HEK293T (cell line): ENCODE data around the gene RASA3.

ENCODE experiments used
- CTCF ChIA-PET: fragments of 350-600 bp; formaldehyde crosslinking; extraction: SDS; loops from one replicate; lab custom pipeline; 2021; ENCODE audit warnings: antibody characterized with exemption, inconsistent platforms; lab: Yijun Ruan, JAX
- POLR2A ChIA-PET: fragments of 350-600 bp; formaldehyde crosslinking; extraction: SDS; loops from one replicate; lab custom pipeline; 2020; ENCODE audit warnings: antibody characterized with exemption, inconsistent platforms; lab: Yijun Ruan, JAX
- DNase-seq: peaks from one replicate; pipeline ENCODE4 v3.0.0; 2012; ENCODE audit warnings: mixed read lengths; ENCODE audit errors: extremely low spot score
- ARNT ChIP-seq: fragments of 450-650 bp; IDR thresholded peaks from 2 replicates; pipeline ENCODE4 v1.6.1; 2017; ENCODE audit warnings: mild to moderate bottlenecking
- BHLHE40 ChIP-seq: fragments of 450-650 bp; IDR thresholded peaks from 2 replicates; pipeline ENCODE4 v1.6.1; 2016; ENCODE audit warnings: mild to moderate bottlenecking, moderate library complexity, borderline replicate concordance
- CTBP1 ChIP-seq: fragments of 450-650 bp; IDR thresholded peaks from 2 replicates; pipeline ENCODE4 v1.6.1; 2016; ENCODE audit warnings: borderline replicate concordance
- ELF4 ChIP-seq: fragments of 450-650 bp; IDR thresholded peaks from 2 replicates; pipeline ENCODE4 v1.6.1; 2017; ENCODE audit warnings: antibody characterized with exemption
- FOXA1 ChIP-seq: fragments of 450-650 bp; IDR thresholded peaks from 2 replicates; pipeline ENCODE4 v1.6.1; 2016; ENCODE audit warnings: mild to moderate bottlenecking
- FOXK2 ChIP-seq: fragments of 450-650 bp; IDR thresholded peaks from 2 replicates; pipeline ENCODE4 v1.6.1; 2016; ENCODE audit warnings: mild to moderate bottlenecking
- FOXM1 ChIP-seq: fragments of 450-650 bp; IDR thresholded peaks from 2 replicates; pipeline ENCODE4 v1.6.1; 2017; ENCODE audit warnings: mild to moderate bottlenecking, borderline replicate concordance
- HDGF ChIP-seq: fragments of 450-650 bp; IDR thresholded peaks from 2 replicates; pipeline ENCODE4 v1.6.1; 2017; ENCODE audit warnings: antibody characterized with exemption, borderline replicate concordance
- L3MBTL2 ChIP-seq: fragments of 450-650 bp; conservative IDR thresholded peaks from 2 replicates; pipeline ENCODE4 v1.6.1; 2016; ENCODE audit warnings: mild to moderate bottlenecking
- LEF1 ChIP-seq: fragments of 450-650 bp; IDR thresholded peaks from 2 replicates; pipeline ENCODE4 v1.6.1; 2017; ENCODE audit warnings: mild to moderate bottlenecking, borderline replicate concordance
- NFRKB ChIP-seq: fragments of 450-650 bp; IDR thresholded peaks from 2 replicates; pipeline ENCODE4 v1.6.1; 2016; ENCODE audit warnings: mild to moderate bottlenecking, moderate library complexity
- SP1 ChIP-seq: fragments of 450-650 bp; IDR thresholded peaks from 2 replicates; pipeline ENCODE4 v1.6.1; 2017
- SUZ12 ChIP-seq: fragments of 450-650 bp; IDR thresholded peaks from 2 replicates; pipeline ENCODE4 v1.6.1; 2016; ENCODE audit warnings: mild to moderate bottlenecking
- TARDBP ChIP-seq: fragments of 450-650 bp; IDR thresholded peaks from 2 replicates; pipeline ENCODE4 v1.6.1; 2016
- ZNF384 ChIP-seq: fragments of 450-650 bp; IDR thresholded peaks from 2 replicates; pipeline ENCODE4 v1.6.1; 2016
- TF ChIP-seq, protein P1 (sequence below): fragments of 450-650 bp; IDR thresholded peaks from 2 replicates; pipeline ENCODE4 v1.6.1; 2016

The RASA3 gene

GRCh38 chr13:113943821-113944565 is 188.4 kb downstream of the RASA3 start:
- DNase-seq, result no peak
- POLR2A ChIA-PET, result no interaction called here
- CTCF ChIA-PET, result no interaction called here
- no peak for TF ChIP-seq HDGF
- no peak for TF ChIP-seq TARDBP
- no peak for TF ChIP-seq ZNF384
- no peak for TF ChIP-seq SP1
- TF ChIP-seq SUZ12, result no peak
- TF ChIP-seq, protein P1, sequence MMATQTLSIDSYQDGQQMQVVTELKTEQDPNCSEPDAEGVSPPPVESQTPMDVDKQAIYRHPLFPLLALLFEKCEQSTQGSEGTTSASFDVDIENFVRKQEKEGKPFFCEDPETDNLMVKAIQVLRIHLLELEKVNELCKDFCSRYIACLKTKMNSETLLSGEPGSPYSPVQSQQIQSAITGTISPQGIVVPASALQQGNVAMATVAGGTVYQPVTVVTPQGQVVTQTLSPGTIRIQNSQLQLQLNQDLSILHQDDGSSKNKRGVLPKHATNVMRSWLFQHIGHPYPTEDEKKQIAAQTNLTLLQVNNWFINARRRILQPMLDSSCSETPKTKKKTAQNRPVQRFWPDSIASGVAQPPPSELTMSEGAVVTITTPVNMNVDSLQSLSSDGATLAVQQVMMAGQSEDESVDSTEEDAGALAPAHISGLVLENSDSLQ, result no peak
- TF ChIP-seq FOXA1, result no peak
- TF ChIP-seq BHLHE40, result no peak
- no peak for TF ChIP-seq FOXK2
- TF ChIP-seq ARNT, result no peak
- TF ChIP-seq CTBP1, result no peak
- TF ChIP-seq ELF4, result no peak
- TF ChIP-seq L3MBTL2, result no peak
- no peak for TF ChIP-seq FOXM1
- TF ChIP-seq NFRKB, result no peak
- TF ChIP-seq LEF1, result no peak

DNA sequence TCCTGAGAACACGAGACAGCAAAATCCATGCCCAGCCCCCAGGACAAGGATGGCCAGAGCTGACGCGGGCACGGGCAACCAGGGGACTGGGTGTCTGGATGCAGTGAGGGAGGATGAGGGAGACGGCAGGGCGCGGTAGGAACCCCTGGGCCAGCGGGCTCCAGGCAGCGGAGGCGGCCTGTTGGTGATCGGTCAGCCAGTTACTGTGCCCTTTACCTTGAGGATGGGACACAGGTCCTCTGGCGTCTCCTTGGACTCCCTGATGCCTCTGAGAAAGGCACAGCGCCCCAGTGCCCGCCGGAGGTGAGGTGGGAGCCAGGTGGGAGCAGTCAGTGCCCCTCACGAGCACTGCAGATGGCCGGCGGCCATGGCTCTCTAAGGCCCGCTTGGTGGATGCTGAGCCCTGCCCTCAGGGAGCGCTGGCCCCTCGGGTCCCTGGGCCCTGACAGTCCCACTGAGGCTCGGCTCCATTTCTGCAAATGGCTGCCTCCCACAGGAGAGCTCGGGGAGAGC is 189.8 kb downstream of the RASA3 start:
- POLR2A ChIA-PET, result no interaction called here
- TF ChIP-seq FOXM1 (no peak), LEF1 (no peak), ARNT (no peak), CTBP1 (no peak), SP1 (no peak), FOXK2 (no peak), NFRKB (no peak)
- CTCF ChIA-PET, result no interaction called here
- DNase-seq, result no peak

GRCh38 chr13:113941571-113942191 is 190.7 kb downstream of the RASA3 start:
- DNase-seq, result no peak
- ChIA-PET POLR2A (no interaction called here), CTCF (no interaction called here)
- TF ChIP-seq ARNT (no peak), TARDBP (no peak), HDGF (no peak), CTBP1 (no peak), NFRKB (no peak), BHLHE40 (no peak), SUZ12 (no peak), FOXK2 (no peak), FOXM1 (no peak), LEF1 (no peak), L3MBTL2 (no peak), ELF4 (no peak), FOXA1 (no peak), ZNF384 (no peak)
- TF ChIP-seq, protein P1, result no peak

GRCh38 chr13:113939944-113940297 is 192.5 kb downstream of the RASA3 start:
- no peak for DNase-seq
- TF ChIP-seq LEF1, result no peak
- TF ChIP-seq ELF4, result no peak
- TF ChIP-seq ARNT, result no peak
- TF ChIP-seq, protein P1, result no peak
- no peak for TF ChIP-seq FOXK2
- TF ChIP-seq HDGF, result no peak
- TF ChIP-seq FOXM1, result no peak
- TF ChIP-seq CTBP1, result no peak
- TF ChIP-seq ZNF384, result no peak
- TF ChIP-seq SP1, result no peak
- TF ChIP-seq TARDBP, result no peak
- no peak for TF ChIP-seq FOXA1
- no peak for TF ChIP-seq SUZ12
- ChIA-PET POLR2A (no interaction called here), CTCF (no interaction called here)

GRCh38 chr13:113939129-113939943 is 193.1 kb downstream of the RASA3 start:
- TF ChIP-seq NFRKB (no peak), ELF4 (no peak), CTBP1 (no peak), FOXK2 (no peak), TARDBP (no peak), L3MBTL2 (no peak), ZNF384 (no peak), LEF1 (no peak), FOXM1 (no peak), HDGF (no peak), SP1 (no peak), FOXA1 (no peak)
- TF ChIP-seq, protein P1, result no peak
- DNase-seq, result no peak
- ChIA-PET POLR2A (no interaction called here), CTCF (no interaction called here)
